Tibial nerve (tissue), 4 donors: ENCODE results near the gene TCEA3. TPM values are rescaled to one million over a fixed set of nuclear protein-coding genes. Genes with fewer than 3 reads are reported as not detected.

Experiments
- DNase-seq, 2 donors: peaks; one replicate each; pipeline ENCODE4 v3.0.0-alpha.2; 2019; ENCODE audit warnings: low spot score in 2 of 2
- H3K27ac ChIP-seq, 4 donors: fragments of 200-600 bp; sonication (generic) in 3 of 4; one replicate each; pipeline ENCODE4 v1.5.1; 2017 to 2019; ENCODE audit warnings: mild to moderate bottlenecking in 1 of 4
- H3K27me3 ChIP-seq, 2 donors: fragments of 200-600 bp; sonication (generic) in 1 of 2; one replicate each; pipeline versions ENCODE4 v1.5.1 to v1.6.0; 2017 to 2019
- H3K36me3 ChIP-seq, 3 donors: fragments of 200-600 bp; sonication (generic); one replicate each; pipeline ENCODE4 v1.5.1; 2018 to 2019
- H3K4me1 ChIP-seq, 4 donors: fragments of 200-600 bp; sonication (generic) in 3 of 4; one replicate each; pipeline ENCODE4 v1.5.1; 2017 to 2019
- H3K4me3 ChIP-seq, 4 donors: fragments of 200-600 bp; sonication (generic) in 3 of 4; one replicate each; pipeline ENCODE4 v1.5.1; 2017 to 2019; ENCODE audit warnings: mild to moderate bottlenecking in 1 of 4, moderate library complexity in 1 of 4
- H3K9me3 ChIP-seq, 4 donors: fragments of 200-600 bp; sonication (generic) in 3 of 4; one replicate each; pipeline ENCODE4 v1.5.1; 2017 to 2019
- CTCF ChIP-seq, 5 experiments: fragments of 200-600 bp in 3 of 5; fragments of 450-650 bp in 2 of 5; sonication (generic) in 3 of 5; IDR thresholded peaks; one replicate each; pipeline ENCODE4 v1.5.1; 2016 to 2019; ENCODE audit warnings: antibody characterized with exemption in 5 of 5, mild to moderate bottlenecking in 3 of 5, moderate library complexity in 2 of 5
- EP300 ChIP-seq, 2 donors: sonication (generic); formaldehyde crosslinking; IDR thresholded peaks; one replicate each; pipeline ENCODE4 v1.6.1; 2017; ENCODE audit warnings: antibody characterized with exemption in 2 of 2, mild to moderate bottlenecking in 1 of 2
- POLR2A ChIP-seq, 2 donors: fragments of 450-650 bp; IDR thresholded peaks; one replicate each; pipeline ENCODE4 v1.6.1; 2017; ENCODE audit warnings: antibody characterized with exemption in 2 of 2, mild to moderate bottlenecking in 2 of 2, moderate library complexity in 2 of 2
- WGBS, 2 donors: methylation state at CpG; one replicate each; pipeline ENCODE4 v1.1.5; 2018; 5-methylcytosine and 5-hydroxymethylcytosine counted together
- total RNA-seq, 4 donors: library from RNA; depleted of rRNA; stranded (reverse); fragments of >200 nt; gene quantifications; one replicate each; pipeline ENCODE4 v1.1.0, GENCODE V29; 2016

TCEA3 gene
- total RNA-seq, 4 donors from 2014 or later = 21.0 to 48.5 (median 38.8) TPM

GRCh38 chr1:23331713-23332112, 92.8 kb downstream of the TCEA3 start:
- TF ChIP-seq EP300 (IDR thresholded peaks at IDR 0.05) (no peak), CTCF (IDR thresholded peaks at IDR 0.05) (no peak), POLR2A (IDR thresholded peaks at IDR 0.05) (no peak)
- no peak for DNase-seq
- H3K36me3 ChIP-seq = peaks cover 0 to 93% (median 15%) of the 10 kb centered on the region in 3 donors
- H3K9me3 ChIP-seq = no peaks in the 10 kb centered on the region
- 78 to 84% methylated on average over 8 of the region's 8 CpGs for WGBS, 2 donors
- H3K27me3 ChIP-seq = no peaks in the 10 kb centered on the region
- H3K4me3 ChIP-seq = no peak overlapping the region
- peaks cover 0 to 6% (median 0%) of the 10 kb centered on the region in 4 donors for H3K4me1 ChIP-seq
- H3K27ac ChIP-seq = no peak overlapping the region

Other genes starting within 250 kb of the TCEA3 start
- 1 to 10 TPM in 1 of 4 donors, under 1 TPM in 2, not detected in 1; 0.30 to 2.4 (median 0.63) TPM for gene HTR1D, start 207.2 kb downstream of the TCEA3 start, total RNA-seq
- 10 to 100 TPM; 63.6 to 79.8 (median 74.1) TPM for gene HNRNPR, start 80.5 kb downstream of the TCEA3 start, total RNA-seq
- 10 to 100 TPM; 22.8 to 35.0 (median 30.2) TPM for gene ZNF436, start 54.9 kb downstream of the TCEA3 start, total RNA-seq
- gene ASAP3, start 59.4 kb upstream of the TCEA3 start, total RNA-seq = 100 to 1,000 TPM in 2 of 4 donors, 10 to 100 TPM in 2; 79.8 to 140 (median 117) TPM
- under 1 TPM in 3 of 4 donors, not detected in 1; 0.20 to 0.30 (median 0.21) TPM for gene E2F2, start 106.5 kb upstream of the TCEA3 start, total RNA-seq
- gene ID3, start 134.8 kb upstream of the TCEA3 start, total RNA-seq = 100 to 1,000 TPM; 263 to 369 (median 312) TPM